Neural crest cell (in vitro differentiated cells): ENCODE results near the gene DEDD. TPM values are rescaled to one million over a fixed set of nuclear protein-coding genes. Genes with fewer than 3 reads are reported as not detected.
A peak's percentile ranks its signal among the peaks of the same experiment; 100 is the strongest.

Source experiments
- DNase-seq: peaks from one replicate; pipeline ENCODE4 v3.0.0; 2021; ENCODE audit warnings: low read depth, mixed read lengths, low spot score
- H3K27ac Mint-ChIP-seq: one replicate; pipeline ENCODE4 v1.8.0; 2021; ENCODE audit warnings: mild to moderate bottlenecking, mixed read lengths; ENCODE audit not compliant: unreplicated experiment
- H3K27me3 Mint-ChIP-seq: 2 replicates; pipeline ENCODE4 v1.8.0; 2021; ENCODE audit warnings: low read depth, mild to moderate bottlenecking, mixed read lengths
- H3K36me3 Mint-ChIP-seq: 2 replicates; pipeline ENCODE4 v1.8.0; 2021; ENCODE audit warnings: low read depth, mild to moderate bottlenecking, mixed read lengths
- H3K4me1 Mint-ChIP-seq: 2 replicates; pipeline ENCODE4 v1.8.0; 2021; ENCODE audit warnings: mixed read lengths
- H3K4me3 Mint-ChIP-seq: one replicate; pipeline ENCODE4 v1.8.0; 2021; ENCODE audit warnings: mild to moderate bottlenecking, mixed read lengths
- H3K9me3 Mint-ChIP-seq: 2 replicates; pipeline ENCODE4 v1.8.0; 2021; ENCODE audit warnings: mixed read lengths
- CTCF ChIP-seq: fragments of 200-600 bp; sonication (generic); conservative IDR thresholded peaks from 2 replicates; pipeline ENCODE4 v1.5.0; 2021; ENCODE audit warnings: antibody characterized with exemption, mild to moderate bottlenecking
- total RNA-seq: library from RNA; stranded (reverse); gene quantifications from 2 replicates; pipeline ENCODE4 v1.2.1, GENCODE V29; 2021

DEDD gene
- total RNA-seq, 1 donor from 2014 or later = 36.2 TPM

- Mint-ChIP-seq H3K27me3 (no peaks in the 10 kb centered on the region), H3K27ac (no peak overlapping the region), H3K4me3 (no peak overlapping the region), H3K4me1 (peaks cover 10% of the 10 kb centered on the region), H3K9me3 (no peaks in the 10 kb centered on the region), H3K36me3 (no peaks in the 10 kb centered on the region)
- DNase-seq = no peak
- no peak for TF ChIP-seq CTCF
Observed at GRCh38 chr1:161086457-161086856, 46.0 kb downstream of the DEDD start.

- Mint-ChIP-seq H3K27me3 (no peaks in the 10 kb centered on the region), H3K27ac (no peak overlapping the region), H3K9me3 (no peaks in the 10 kb centered on the region), H3K36me3 (no peaks in the 10 kb centered on the region), H3K4me1 (peaks cover 18% of the 10 kb centered on the region), H3K4me3 (no peak overlapping the region)
- no peak for DNase-seq
- no peak for TF ChIP-seq CTCF
Observed at GRCh38 chr1:161085165-161085564, 47.3 kb downstream of the DEDD start.

- H3K4me3 Mint-ChIP-seq = no peak overlapping the region
Observed at GRCh38 chr1:161084597-161084988, 47.9 kb downstream of the DEDD start.

GRCh38 chr1:161083748-161084596, 48.5 kb downstream of the DEDD start:
- Mint-ChIP-seq H3K4me1 (peaks cover 25% of the 10 kb centered on the region), H3K9me3 (no peaks in the 10 kb centered on the region), H3K27me3 (no peaks in the 10 kb centered on the region), H3K36me3 (no peaks in the 10 kb centered on the region), H3K4me3 (no peak overlapping the region), H3K27ac (no peak overlapping the region)
- no peak for DNase-seq
- no peak for TF ChIP-seq CTCF

More at GRCh38 chr1:161084597-161084988, 47.9 kb downstream of the DEDD start:
- Mint-ChIP-seq H3K27me3 (no peaks in the 10 kb centered on the region), H3K9me3 (no peaks in the 10 kb centered on the region), H3K27ac (no peak overlapping the region), H3K4me1 (peaks cover 22% of the 10 kb centered on the region), H3K36me3 (no peaks in the 10 kb centered on the region)
- DNase-seq = no peak
- no peak for TF ChIP-seq CTCF

- TF ChIP-seq CTCF = no peak
- no peak overlapping the region for H3K4me3 Mint-ChIP-seq
Observed at GRCh38 chr1:161082996-161083747, 49.3 kb downstream of the DEDD start.

More at GRCh38 chr1:161082996-161083747, 49.3 kb downstream of the DEDD start:
- Mint-ChIP-seq H3K36me3 (no peaks in the 10 kb centered on the region), H3K27me3 (no peaks in the 10 kb centered on the region), H3K27ac (peak overlapping the region; percentile 60), H3K4me1 (peaks cover 27% of the 10 kb centered on the region), H3K9me3 (no peaks in the 10 kb centered on the region)
- no peak for DNase-seq
